Stomach (tissue), 9 donors: ENCODE measurements around the gene BABAM2. TPM values are rescaled to one million over a fixed set of nuclear protein-coding genes. Genes with fewer than 3 reads are reported as not detected.

ENCODE experiments used
- DNase-seq, 2 donors: peaks; one replicate each; pipeline versions ENCODE4 v3.0.0 to v3.0.0-alpha.2; 2013 to 2019
- H3K27ac ChIP-seq, 5 donors: fragments of 200-600 bp in 4 of 5; sonication (generic) in 4 of 5; one replicate each; pipeline ENCODE4 v1.5.1; 2013 to 2019; ENCODE audit warnings: mild to moderate bottlenecking in 1 of 5, moderate library complexity in 1 of 5
- H3K27me3 ChIP-seq, 3 donors: fragments of 200-600 bp; sonication (generic); one replicate each; pipeline ENCODE4 v1.5.1; 2017 to 2019; ENCODE audit warnings: mixed run types in 1 of 3
- H3K36me3 ChIP-seq, 4 donors: fragments of 200-600 bp; sonication (generic); 1 replicate in 3 of 4; 2 replicates in 1 of 4; pipeline ENCODE4 v1.5.1; 2016 to 2019
- H3K4me1 ChIP-seq, 4 donors: fragments of 200-600 bp; sonication (generic); one replicate each; pipeline ENCODE4 v1.5.1; 2016 to 2019
- H3K4me3 ChIP-seq, 4 donors: fragments of 200-600 bp; sonication (generic) in 3 of 4; one replicate each; pipeline ENCODE4 v1.5.1; 2016 to 2019; ENCODE audit warnings: mild to moderate bottlenecking in 1 of 4
- H3K9me3 ChIP-seq, 4 donors: fragments of 200-600 bp; sonication (generic); one replicate each; pipeline ENCODE4 v1.5.1; 2016 to 2019
- EP300 ChIP-seq: sonication (generic); formaldehyde crosslinking; IDR thresholded peaks from one replicate; pipeline ENCODE4 v1.6.1; 2017; ENCODE audit warnings: antibody characterized with exemption
- POLR2A ChIP-seq, 4 donors: fragments of 450-650 bp; IDR thresholded peaks; one replicate each; pipeline ENCODE4 v1.6.1; 2016; ENCODE audit warnings: antibody characterized with exemption in 4 of 4, control low read depth in 2 of 4, mild to moderate bottlenecking in 1 of 4, moderate library complexity in 1 of 4
- POLR2AphosphoS5 ChIP-seq, 3 donors: sonication (generic); formaldehyde crosslinking; IDR thresholded peaks; one replicate each; pipeline ENCODE4 v1.6.1; 2016; ENCODE audit warnings: antibody characterized with exemption in 3 of 3
- WGBS, 5 donors: extraction: QIAGEN DNeasy Blood & Tissue Kit in 3 of 5; methylation state at CpG; one replicate each; pipeline versions ENCODE4 v1.1.5 to v1.1.7; 2013 to 2018; 5-methylcytosine and 5-hydroxymethylcytosine counted together
- intact Hi-C: fragments of 100-400 bp; cut with DNase I; formaldehyde crosslinking; loops from one replicate; pipeline ENCODE4 v1.15.1; 2023; ENCODE audit warnings: low total_unique reads
- polyA plus RNA-seq, 3 donors: library from polyadenylated mRNA; stranded (reverse); fragments of 200-250 nt; gene quantifications; one replicate each; pipeline ENCODE4 v1.2.3, GENCODE V29; 2013
- total RNA-seq, 5 donors: library from RNA; depleted of rRNA; stranded (reverse); fragments of >200 nt; gene quantifications; one replicate each; pipeline versions ENCODE4 v1.1.0 to v1.2.3, GENCODE V29; 2014 to 2016
- TF ChIP-seq, protein P1 (sequence below), 7 experiments: fragments of 450-650 bp in 4 of 7; fragments of 200-600 bp in 3 of 7; sonication (generic) in 3 of 7; IDR thresholded peaks; one replicate each; pipeline ENCODE4 v1.5.1; 2016 to 2019; ENCODE audit warnings: antibody characterized with exemption in 7 of 7, control low read depth in 2 of 7, mild to moderate bottlenecking in 1 of 7
- donor health status: healthy with polysubstance abuse.
- donor health status: Bipolar disorder and iron deficiency.
- donor health status: healthy.

BABAM2 gene
- total and polyA plus RNA-seq, 8 donors = 14.2 to 41.4 (median 22.8) TPM

DNA sequence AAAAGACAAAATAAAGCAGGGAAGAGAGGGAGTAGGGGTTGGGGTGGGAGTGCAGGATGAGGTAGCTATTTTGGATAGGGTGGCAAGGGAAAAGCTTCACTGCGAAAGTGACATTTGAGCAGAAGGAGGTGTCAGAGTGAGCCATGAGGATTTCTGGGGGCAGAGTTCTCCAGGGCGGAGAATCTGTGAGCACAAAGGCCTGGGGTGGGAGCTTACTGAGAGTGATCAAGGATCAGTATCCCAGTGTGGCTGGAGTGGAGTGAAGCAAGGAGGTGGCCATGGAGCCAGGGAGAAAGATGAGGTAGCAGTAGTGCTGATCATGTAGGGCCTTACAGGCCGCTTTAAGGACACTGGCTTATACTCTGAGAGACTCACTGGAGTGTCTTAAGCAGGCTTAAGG is 291.3 kb downstream of the BABAM2 start:
- Histone ChIP-seq H3K27me3 (no peaks in the 10 kb centered on the region), H3K27ac (no peak overlapping the region), H3K9me3 (peaks cover 0 to 6% (median 3%) of the 10 kb centered on the region in 4 donors), H3K4me3 (no peak overlapping the region), H3K4me1 (no peaks in the 10 kb centered on the region), H3K36me3 (no peaks in the 10 kb centered on the region)
- intact Hi-C loops = no loop called here
- TF ChIP-seq POLR2AphosphoS5 (IDR thresholded peaks at IDR 0.05) = no peak
- TF ChIP-seq, protein P1, sequence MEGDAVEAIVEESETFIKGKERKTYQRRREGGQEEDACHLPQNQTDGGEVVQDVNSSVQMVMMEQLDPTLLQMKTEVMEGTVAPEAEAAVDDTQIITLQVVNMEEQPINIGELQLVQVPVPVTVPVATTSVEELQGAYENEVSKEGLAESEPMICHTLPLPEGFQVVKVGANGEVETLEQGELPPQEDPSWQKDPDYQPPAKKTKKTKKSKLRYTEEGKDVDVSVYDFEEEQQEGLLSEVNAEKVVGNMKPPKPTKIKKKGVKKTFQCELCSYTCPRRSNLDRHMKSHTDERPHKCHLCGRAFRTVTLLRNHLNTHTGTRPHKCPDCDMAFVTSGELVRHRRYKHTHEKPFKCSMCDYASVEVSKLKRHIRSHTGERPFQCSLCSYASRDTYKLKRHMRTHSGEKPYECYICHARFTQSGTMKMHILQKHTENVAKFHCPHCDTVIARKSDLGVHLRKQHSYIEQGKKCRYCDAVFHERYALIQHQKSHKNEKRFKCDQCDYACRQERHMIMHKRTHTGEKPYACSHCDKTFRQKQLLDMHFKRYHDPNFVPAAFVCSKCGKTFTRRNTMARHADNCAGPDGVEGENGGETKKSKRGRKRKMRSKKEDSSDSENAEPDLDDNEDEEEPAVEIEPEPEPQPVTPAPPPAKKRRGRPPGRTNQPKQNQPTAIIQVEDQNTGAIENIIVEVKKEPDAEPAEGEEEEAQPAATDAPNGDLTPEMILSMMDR (IDR thresholded peaks at IDR 0.05) = no peak
- no peak for TF ChIP-seq EP300
- TF ChIP-seq POLR2A (IDR thresholded peaks at IDR 0.05) = no peak
- WGBS, 5 donors = 97 to 99% (median 98%) methylated on average over 3 of the region's 3 CpGs
- DNase-seq = no peak

DNA sequence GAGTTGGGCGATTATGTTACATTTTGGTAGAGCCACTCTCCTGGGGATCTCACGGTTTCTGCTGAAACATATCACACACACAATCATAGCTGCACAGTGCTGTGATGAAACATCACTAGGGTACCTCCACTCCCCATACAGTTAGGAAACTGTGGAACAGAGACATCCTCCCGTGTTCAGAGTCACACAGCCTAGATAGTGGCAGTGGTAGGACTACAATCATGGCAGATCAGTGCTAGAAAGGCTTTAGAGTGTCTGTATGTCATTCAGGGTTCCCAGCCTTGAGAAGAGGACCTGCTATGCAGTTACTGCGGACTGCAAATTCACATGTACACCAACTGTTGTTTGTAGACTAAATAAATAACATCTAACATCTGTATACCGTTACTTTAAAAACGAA is 291.8 kb downstream of the BABAM2 start:
- no peaks in the 10 kb centered on the region for H3K36me3 ChIP-seq
- H3K4me1 ChIP-seq = no peaks in the 10 kb centered on the region
- H3K27ac ChIP-seq = no peak overlapping the region
- no peak for TF ChIP-seq POLR2A (IDR thresholded peaks at IDR 0.05)
- TF ChIP-seq, protein P1 (IDR thresholded peaks at IDR 0.05) = no peak
- TF ChIP-seq EP300 = no peak
- no peak for TF ChIP-seq POLR2AphosphoS5 (IDR thresholded peaks at IDR 0.05)
- WGBS, 5 donors = 72 to 87% (median 81%) methylated on average over 6 of the region's 6 CpGs
- intact Hi-C loops = no loop called here
- H3K4me3 ChIP-seq = no peak overlapping the region
- H3K9me3 ChIP-seq = peaks cover 0 to under 1% (median 0%) of the 10 kb centered on the region in 4 donors
- H3K27me3 ChIP-seq = no peaks in the 10 kb centered on the region
- no peak for DNase-seq

DNA sequence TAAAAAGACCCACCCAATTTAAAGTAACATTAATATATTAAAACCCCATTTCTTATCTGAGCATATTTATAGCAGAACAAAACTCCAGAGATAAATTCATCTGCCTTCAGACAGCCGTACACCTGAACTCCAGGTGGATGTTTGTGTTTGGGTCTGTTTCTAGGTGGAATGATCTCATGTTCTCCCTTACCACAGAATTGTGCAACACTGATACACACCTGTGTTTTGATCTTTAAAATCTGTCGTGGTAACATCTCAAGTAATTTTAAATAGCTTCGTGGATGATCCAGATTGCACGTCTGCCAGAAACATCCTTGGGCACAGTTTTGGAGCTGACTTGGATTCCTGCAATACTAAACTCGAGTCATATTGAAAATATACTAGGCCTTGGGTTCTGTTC is 294.6 kb downstream of the BABAM2 start:
- WGBS, 5 donors = 60 to 73% (median 68%) methylated on average over 5 of the region's 5 CpGs
- DNase-seq = no peak
- intact Hi-C loops = no loop called here
- Histone ChIP-seq H3K27me3 (no peaks in the 10 kb centered on the region), H3K36me3 (no peaks in the 10 kb centered on the region), H3K27ac (no peak overlapping the region), H3K9me3 (no peaks in the 10 kb centered on the region), H3K4me1 (no peaks in the 10 kb centered on the region), H3K4me3 (no peak overlapping the region)
- TF ChIP-seq, protein P1 (IDR thresholded peaks at IDR 0.05) = no peak
- TF ChIP-seq POLR2AphosphoS5 (IDR thresholded peaks at IDR 0.05) (no peak), POLR2A (IDR thresholded peaks at IDR 0.05) (no peak), EP300 (no peak)

DNA sequence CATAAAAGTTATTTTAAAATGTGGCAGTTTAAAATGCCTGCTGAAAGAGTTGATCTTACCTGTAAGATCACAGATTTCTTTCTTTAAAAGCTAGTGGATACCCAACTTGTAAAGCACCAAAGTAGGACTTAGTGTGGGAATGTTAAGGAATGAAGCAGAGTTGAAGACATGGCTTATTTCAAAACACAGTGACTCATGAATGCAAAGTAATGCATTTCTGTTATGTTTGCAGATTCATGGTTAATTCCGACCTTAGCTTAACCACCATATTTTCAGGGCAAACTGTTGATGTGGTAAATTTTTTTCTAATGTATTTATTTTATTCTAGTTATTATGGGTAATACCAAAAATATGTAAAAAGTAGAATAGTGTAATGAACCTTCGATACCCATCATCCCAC is 295.4 kb downstream of the BABAM2 start:
- H3K27me3 ChIP-seq = no peaks in the 10 kb centered on the region
- intact Hi-C loops = no loop called here
- H3K27ac ChIP-seq = no peak overlapping the region
- TF ChIP-seq POLR2A (IDR thresholded peaks at IDR 0.05) (no peak), EP300 (no peak), POLR2AphosphoS5 (IDR thresholded peaks at IDR 0.05) (no peak)
- TF ChIP-seq, protein P1 (IDR thresholded peaks at IDR 0.05) = no peak
- no peaks in the 10 kb centered on the region for H3K4me1 ChIP-seq
- no peak for DNase-seq
- H3K36me3 ChIP-seq = no peaks in the 10 kb centered on the region
- H3K9me3 ChIP-seq = no peaks in the 10 kb centered on the region
- H3K4me3 ChIP-seq = no peak overlapping the region
- WGBS, 5 donors = 74 to 93% (median 88%) methylated on average over 2 of the region's 2 CpGs
